ENCODE results near the gene RTCB.

DNA sequence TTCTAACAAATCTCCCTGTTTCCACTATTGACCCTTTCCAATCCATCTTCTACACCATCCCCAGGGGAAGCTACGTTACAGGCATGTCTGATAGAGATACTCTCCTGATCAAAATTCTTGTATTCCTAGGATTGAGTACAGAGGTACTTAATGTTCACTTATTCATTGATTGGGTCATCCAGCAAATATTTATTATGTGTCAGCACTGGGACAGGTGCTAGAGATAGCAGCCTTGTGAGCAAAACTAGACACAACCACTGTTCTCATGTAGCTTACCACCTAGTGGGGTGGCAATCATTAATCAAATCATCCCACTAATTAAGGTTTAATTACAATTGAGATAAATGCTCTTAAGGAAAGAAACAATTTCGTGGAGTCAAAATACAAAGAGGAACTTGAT lies 9.4 kb upstream of the RTCB start:
- TF ChIP-seq, protein P1, sequence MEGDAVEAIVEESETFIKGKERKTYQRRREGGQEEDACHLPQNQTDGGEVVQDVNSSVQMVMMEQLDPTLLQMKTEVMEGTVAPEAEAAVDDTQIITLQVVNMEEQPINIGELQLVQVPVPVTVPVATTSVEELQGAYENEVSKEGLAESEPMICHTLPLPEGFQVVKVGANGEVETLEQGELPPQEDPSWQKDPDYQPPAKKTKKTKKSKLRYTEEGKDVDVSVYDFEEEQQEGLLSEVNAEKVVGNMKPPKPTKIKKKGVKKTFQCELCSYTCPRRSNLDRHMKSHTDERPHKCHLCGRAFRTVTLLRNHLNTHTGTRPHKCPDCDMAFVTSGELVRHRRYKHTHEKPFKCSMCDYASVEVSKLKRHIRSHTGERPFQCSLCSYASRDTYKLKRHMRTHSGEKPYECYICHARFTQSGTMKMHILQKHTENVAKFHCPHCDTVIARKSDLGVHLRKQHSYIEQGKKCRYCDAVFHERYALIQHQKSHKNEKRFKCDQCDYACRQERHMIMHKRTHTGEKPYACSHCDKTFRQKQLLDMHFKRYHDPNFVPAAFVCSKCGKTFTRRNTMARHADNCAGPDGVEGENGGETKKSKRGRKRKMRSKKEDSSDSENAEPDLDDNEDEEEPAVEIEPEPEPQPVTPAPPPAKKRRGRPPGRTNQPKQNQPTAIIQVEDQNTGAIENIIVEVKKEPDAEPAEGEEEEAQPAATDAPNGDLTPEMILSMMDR (IDR thresholded peaks at IDR 0.05): no peak
- TF ChIP-seq EP300 (IDR thresholded peaks at IDR 0.05) (no peak), POLR2A (IDR thresholded peaks at IDR 0.05) (no peak), POLR2AphosphoS5 (IDR thresholded peaks at IDR 0.05) (no peak)

Measured in stomach (tissue), 4 donors.